ENCODE measurements around the gene DIPK1B. TPM values are rescaled to one million over a fixed set of nuclear protein-coding genes. Genes with fewer than 3 reads are reported as not detected.

DIPK1B gene
- polyA plus RNA-seq, 1 experiment: 2.8 TPM

DNA sequence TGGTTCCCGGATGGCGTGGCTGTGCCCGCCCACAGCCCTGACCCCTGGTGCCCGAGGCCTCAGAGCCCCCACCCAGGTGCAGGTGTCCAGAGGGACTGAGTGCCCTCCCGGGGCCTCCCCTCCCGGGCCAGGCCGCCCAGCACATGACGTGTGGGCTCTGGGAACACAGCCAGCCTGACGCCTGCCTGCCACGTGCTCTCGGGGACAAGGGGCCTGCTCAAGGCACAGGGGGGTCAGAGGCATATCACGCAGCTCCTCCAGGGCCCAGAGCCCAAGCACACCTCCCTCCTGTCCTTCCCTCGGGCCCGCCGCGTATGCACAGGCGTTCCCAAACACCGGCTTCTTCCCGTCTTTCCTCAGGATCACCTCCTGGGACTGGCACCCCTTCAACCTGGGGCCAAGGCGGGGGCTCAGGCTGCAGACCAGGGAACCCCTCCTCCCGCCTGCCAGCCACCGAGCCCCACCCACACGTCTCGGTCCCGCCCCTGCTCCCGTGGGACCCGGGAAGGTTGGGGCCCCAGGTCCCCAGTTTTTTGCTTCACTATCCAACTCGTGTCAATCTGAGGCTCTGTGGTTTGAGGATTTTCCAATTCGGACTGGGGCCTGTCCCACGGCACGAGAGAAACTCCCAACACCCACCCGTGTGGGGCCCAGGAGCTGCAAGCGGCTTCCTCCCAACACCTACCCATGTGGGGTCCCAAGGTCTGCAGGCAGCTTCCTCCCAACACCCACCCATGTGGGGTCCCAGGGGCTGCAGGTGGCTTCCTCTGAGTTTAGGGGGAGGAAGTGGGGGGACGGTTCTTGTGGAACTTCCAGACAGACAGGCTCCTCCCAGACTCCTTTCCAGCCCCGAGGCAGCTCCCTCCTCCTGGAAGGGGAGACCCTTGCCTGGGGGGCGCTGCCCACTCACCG lies 28.9 kb downstream of the DIPK1B start:
- H3K9me3 ChIP-seq (ENCODE audit: control insufficient read depth, insufficient read depth, low read length): peaks cover 10% of the 10 kb centered on the region; the same call in 1 of the 2 replicates
- POLR2A ChIA-PET: interaction anchor here (1.7 kb wide), 1 partner anchor 13 kb away, joined by 10 read pairs; no protein-coding TSS in a partner anchor
- peaks cover 53% of the 10 kb centered on the region for H3K27me3 ChIP-seq (ENCODE audit: control insufficient read depth, insufficient read depth, low read length)
- CTCF ChIA-PET: interaction anchor here (1.0 kb wide), 1 partner anchor 13 kb away, joined by 3 read pairs; no protein-coding TSS in a partner anchor
- TF ChIP-seq, protein P1, sequence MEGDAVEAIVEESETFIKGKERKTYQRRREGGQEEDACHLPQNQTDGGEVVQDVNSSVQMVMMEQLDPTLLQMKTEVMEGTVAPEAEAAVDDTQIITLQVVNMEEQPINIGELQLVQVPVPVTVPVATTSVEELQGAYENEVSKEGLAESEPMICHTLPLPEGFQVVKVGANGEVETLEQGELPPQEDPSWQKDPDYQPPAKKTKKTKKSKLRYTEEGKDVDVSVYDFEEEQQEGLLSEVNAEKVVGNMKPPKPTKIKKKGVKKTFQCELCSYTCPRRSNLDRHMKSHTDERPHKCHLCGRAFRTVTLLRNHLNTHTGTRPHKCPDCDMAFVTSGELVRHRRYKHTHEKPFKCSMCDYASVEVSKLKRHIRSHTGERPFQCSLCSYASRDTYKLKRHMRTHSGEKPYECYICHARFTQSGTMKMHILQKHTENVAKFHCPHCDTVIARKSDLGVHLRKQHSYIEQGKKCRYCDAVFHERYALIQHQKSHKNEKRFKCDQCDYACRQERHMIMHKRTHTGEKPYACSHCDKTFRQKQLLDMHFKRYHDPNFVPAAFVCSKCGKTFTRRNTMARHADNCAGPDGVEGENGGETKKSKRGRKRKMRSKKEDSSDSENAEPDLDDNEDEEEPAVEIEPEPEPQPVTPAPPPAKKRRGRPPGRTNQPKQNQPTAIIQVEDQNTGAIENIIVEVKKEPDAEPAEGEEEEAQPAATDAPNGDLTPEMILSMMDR (IDR thresholded peaks at IDR 0.05; ENCODE audit: low read depth, low read length): no peak
- H3K27ac ChIP-seq (ENCODE audit: low read depth, low read length): no peak overlapping the region
- H3K4me3 ChIP-seq (ENCODE audit: low read depth, low read length): no peak overlapping the region
- DNase-seq (ENCODE audit: low read depth, low spot score): no peak

DNA sequence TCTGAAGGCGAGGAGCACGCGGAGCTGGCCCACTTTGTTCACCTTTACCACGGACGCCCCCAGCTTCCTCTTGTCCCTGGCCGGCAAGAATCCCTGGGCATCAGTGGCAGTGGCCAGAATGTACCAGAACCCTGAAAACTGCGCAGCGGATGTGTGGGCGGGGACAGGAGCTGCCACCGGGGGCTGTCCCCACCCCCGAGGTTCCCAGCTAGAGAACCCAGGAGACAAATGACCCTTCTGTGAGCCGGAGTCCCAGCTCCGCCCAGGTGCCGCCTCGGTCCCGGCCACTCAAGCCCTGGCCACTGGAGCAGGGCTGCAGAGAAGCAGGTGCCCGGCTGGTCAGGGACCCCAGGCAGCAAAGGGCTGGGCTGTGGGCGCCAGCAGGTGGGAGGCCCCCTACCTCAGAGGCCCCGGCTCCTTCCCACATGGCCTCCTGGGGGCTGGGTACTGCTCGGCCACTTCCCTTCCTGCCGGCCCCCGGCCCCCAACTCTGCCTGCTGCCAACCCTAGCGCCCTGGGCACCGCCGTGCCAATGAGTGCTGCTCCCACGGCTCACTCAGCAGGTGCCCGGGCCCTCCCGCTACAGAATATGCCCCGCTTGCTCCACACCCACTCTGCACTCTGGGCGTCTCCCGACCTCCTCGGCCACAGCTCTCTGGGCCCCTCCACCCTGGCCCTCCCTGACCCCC lies 29.7 kb downstream of the DIPK1B start:
- POLR2A ChIA-PET: interaction anchor here (1.7 kb wide), 1 partner anchor 14 kb away, joined by 10 read pairs; no protein-coding TSS in a partner anchor
- no peak for DNase-seq (ENCODE audit: low read depth, low spot score)
- TF ChIP-seq, protein P1 (IDR thresholded peaks at IDR 0.05; ENCODE audit: low read depth, low read length): no peak
- Histone ChIP-seq H3K4me3 (ENCODE audit: low read depth, low read length) (no peak overlapping the region), H3K9me3 (ENCODE audit: control insufficient read depth, insufficient read depth, low read length) (peaks cover 10% of the 10 kb centered on the region; the same call in 1 of the 2 replicates), H3K27ac (ENCODE audit: low read depth, low read length) (no peak overlapping the region), H3K27me3 (ENCODE audit: control insufficient read depth, insufficient read depth, low read length) (peaks cover 57% of the 10 kb centered on the region)
- CTCF ChIA-PET: interaction anchor here (1.0 kb wide), 1 partner anchor 13 kb away, joined by 3 read pairs; no protein-coding TSS in a partner anchor

- Histone ChIP-seq H3K27ac (ENCODE audit: low read depth, low read length) (no peak within 1 kb of the TSS), H3K27me3 (ENCODE audit: control insufficient read depth, insufficient read depth, low read length) (peaks cover 57% of the 10 kb centered on the region), H3K9me3 (ENCODE audit: control insufficient read depth, insufficient read depth, low read length) (peaks cover 10% of the 10 kb centered on the region; the same call in 1 of the 2 replicates), H3K4me3 (ENCODE audit: low read depth, low read length) (no peak within 1 kb of the TSS)
- TF ChIP-seq, protein P1 (IDR thresholded peaks at IDR 0.05; ENCODE audit: low read depth, low read length): peak; percentile 45
- DNase-seq (ENCODE audit: low read depth, low spot score): no peak
- CTCF ChIA-PET: interaction anchor here (0.6 kb wide), 1 partner anchor 285 kb away, joined by 3 read pairs; no protein-coding TSS in a partner anchor
- POLR2A ChIA-PET: no interaction called here
Measured at GRCh38 chr9:136742591-136743391, 30.4 kb downstream of the DIPK1B start, which contains the start of gene LCN10. Gene LCN10, minus strand, starts transcription at chr9:136742940. Its CDS starts 37 bp downstream, at chr9:136742903.

DNA sequence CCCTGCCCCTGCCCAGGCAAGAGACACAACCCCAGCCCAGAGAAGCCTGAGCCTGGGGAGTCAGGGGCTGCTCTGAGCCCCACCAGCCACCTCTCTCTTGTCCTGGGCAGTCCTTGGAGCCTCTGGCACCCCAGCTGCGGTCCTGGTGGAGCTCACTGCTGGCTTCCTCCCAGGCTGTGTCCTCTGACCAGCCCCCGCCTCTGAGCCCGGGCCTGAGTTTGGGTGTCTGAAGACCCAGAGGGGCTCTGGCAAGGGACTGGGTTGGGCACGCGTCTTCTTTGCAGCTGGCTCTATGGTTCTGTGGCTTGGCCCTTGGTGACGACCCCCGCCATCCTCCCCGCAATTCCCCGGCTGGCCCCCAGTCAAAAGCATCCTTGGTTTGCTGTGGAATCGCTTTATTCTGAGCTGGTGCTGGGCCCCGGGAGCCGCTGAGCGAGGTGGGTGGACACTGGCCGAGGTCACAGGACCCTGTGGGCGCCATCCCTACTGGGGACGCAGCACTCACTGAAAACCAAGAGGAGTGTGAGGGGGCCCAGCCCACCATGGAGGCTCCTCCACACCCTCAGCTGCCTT lies 31.4 kb downstream of the DIPK1B start:
- Histone ChIP-seq H3K27me3 (ENCODE audit: control insufficient read depth, insufficient read depth, low read length) (peaks cover 55% of the 10 kb centered on the region), H3K27ac (ENCODE audit: low read depth, low read length) (no peak overlapping the region), H3K9me3 (ENCODE audit: control insufficient read depth, insufficient read depth, low read length) (peaks cover 6% of the 10 kb centered on the region; the same call in 1 of the 2 replicates), H3K4me3 (ENCODE audit: low read depth, low read length) (no peak overlapping the region)
- POLR2A ChIA-PET: no interaction called here
- TF ChIP-seq, protein P1 (IDR thresholded peaks at IDR 0.05; ENCODE audit: low read depth, low read length): no peak
- CTCF ChIA-PET: interaction anchor here (0.6 kb wide), 1 partner anchor 286 kb away, joined by 3 read pairs; no protein-coding TSS in a partner anchor
- no peak for DNase-seq (ENCODE audit: low read depth, low spot score)

Data from AG04450 (cell line).